Smooth muscle cell of the pulmonary artery (primary cell): Measurements from ENCODE around the gene NODAL. TPM values are rescaled to one million over a fixed set of nuclear protein-coding genes. Genes with fewer than 3 reads are reported as not detected.

Experiments used
- total RNA-seq: library from RNA; depleted of rRNA; stranded (reverse); fragments of >200 nt; gene quantifications from 2 replicates; pipeline ENCODE4 v1.2.3, GENCODE V29; 2014

The NODAL gene
- total RNA-seq: not detected in 2 replicates

GRCh38 chr10:70441161-70441894 is at the start of gene NODAL:
NODAL (minus strand) TSS chr10:70441681; CDS start chr10:70441667, 14 bp downstream.

GRCh38 chr10:70478191-70479164 is 37.0 kb upstream of the NODAL start, which contains the start of gene PALD1:
PALD1 (plus strand) TSS chr10:70478767; CDS start chr10:70525952, 47,185 bp downstream.

GRCh38 chr10:70404036-70404786 is 37.3 kb downstream of the NODAL start, which contains the start of gene EIF4EBP2:
EIF4EBP2 (plus strand) TSS chr10:70404145; CDS start chr10:70404402, 257 bp downstream.

Other genes starting within 250 kb of the NODAL start
- 143 TPM in 2 replicates for gene PPA1, start 208.3 kb downstream of the NODAL start, total RNA-seq
- not detected in 2 replicates for gene NPFFR1, start 157.7 kb downstream of the NODAL start, total RNA-seq
- gene LRRC20, start 59.1 kb downstream of the NODAL start, total RNA-seq: 5.3 and 8.9 TPM in 2 replicates
- 29.9 and 51.8 TPM in 2 replicates for gene EIF4EBP2, start 37.5 kb downstream of the NODAL start, total RNA-seq
- gene PALD1, start 37.1 kb upstream of the NODAL start, total RNA-seq: 0.40 and 1.4 TPM in 2 replicates
- gene PRF1, start 161.1 kb upstream of the NODAL start, total RNA-seq: not detected in 2 replicates
- 2.5 TPM in 2 replicates for gene ADAMTS14, start 230.8 kb upstream of the NODAL start, total RNA-seq